GM23248 (cell line): ENCODE data around the gene ARHGAP19. TPM values are rescaled to one million over a fixed set of nuclear protein-coding genes. Genes with fewer than 3 reads are reported as not detected.

ENCODE experiments used
- DNase-seq: peaks from one replicate; pipeline ENCODE4 v3.0.0-alpha.2; 2015
- H2AFZ ChIP-seq: fragments of 200-600 bp; sonication (generic); 2 replicates; pipeline ENCODE4 v1.6.1; 2016; ENCODE audit warnings: antibody characterized with exemption
- H3F3A ChIP-seq: fragments of 200-600 bp; sonication (generic); 2 replicates; pipeline ENCODE4 v1.6.1; 2016; ENCODE audit warnings: mild to moderate bottlenecking, antibody characterized with exemption, mixed run types; ENCODE audit not compliant: insufficient read depth
- H3K27ac ChIP-seq: fragments of 200-600 bp; sonication (generic); 2 replicates; pipeline ENCODE4 v1.5.1; 2016; ENCODE audit warnings: mild to moderate bottlenecking
- H3K27me3 ChIP-seq: fragments of 200-600 bp; sonication (generic); replicated peaks from 2 replicates; pipeline ENCODE4 v1.6.1; 2016; ENCODE audit warnings: mild to moderate bottlenecking; ENCODE audit not compliant: insufficient read depth
- H3K36me3 ChIP-seq: fragments of 200-600 bp; sonication (generic); 2 replicates; pipeline ENCODE4 v1.6.1; 2016; ENCODE audit warnings: low read depth, mild to moderate bottlenecking
- H3K4me1 ChIP-seq: fragments of 200-600 bp; sonication (generic); 2 replicates; pipeline ENCODE4 v1.6.1; 2016; ENCODE audit warnings: mild to moderate bottlenecking; ENCODE audit not compliant: insufficient read depth
- H3K4me2 ChIP-seq: fragments of 200-600 bp; sonication (generic); one replicate; pipeline ENCODE4 v1.6.1; 2016; ENCODE audit warnings: mild to moderate bottlenecking; ENCODE audit not compliant: unreplicated experiment
- H3K4me3 ChIP-seq: fragments of 200-600 bp; sonication (generic); 2 replicates; pipeline ENCODE4 v1.5.1; 2016; ENCODE audit warnings: mild to moderate bottlenecking
- H3K79me2 ChIP-seq: fragments of 200-600 bp; sonication (generic); 2 replicates; pipeline ENCODE4 v1.6.1; 2016; ENCODE audit warnings: mild to moderate bottlenecking; ENCODE audit not compliant: insufficient read depth
- H3K9ac ChIP-seq: fragments of 200-600 bp; sonication (generic); 2 replicates; pipeline ENCODE4 v1.6.1; 2016; ENCODE audit warnings: mild to moderate bottlenecking
- H3K9me2 ChIP-seq: fragments of 200-600 bp; sonication (generic); 2 replicates; pipeline ENCODE4 v1.6.1; 2016; ENCODE audit warnings: mixed run types, mild to moderate bottlenecking, moderate library complexity; ENCODE audit not compliant: insufficient read depth
- H3K9me3 ChIP-seq: fragments of 200-600 bp; sonication (generic); one replicate; pipeline ENCODE4 v1.6.1; 2017; ENCODE audit warnings: low read depth
- H4K20me1 ChIP-seq: fragments of 200-600 bp; sonication (generic); 2 replicates; pipeline ENCODE4 v1.6.0; 2016; ENCODE audit not compliant: insufficient read depth
- EZH2 ChIP-seq: fragments of 200-600 bp; sonication (generic); IDR thresholded peaks from 2 replicates; pipeline ENCODE4 v1.6.1; 2018; ENCODE audit warnings: antibody characterized with exemption, mild to moderate bottlenecking; ENCODE audit not compliant: insufficient read depth, poor library complexity, severe bottlenecking
- EZH2phosphoT487 ChIP-seq: fragments of 200-600 bp; sonication (generic); IDR thresholded peaks from 2 replicates; pipeline ENCODE4 v1.6.1; 2018; ENCODE audit warnings: antibody characterized with exemption, moderate library complexity, mild to moderate bottlenecking, low read depth; ENCODE audit not compliant: insufficient read depth
- WGBS, 2 experiments: methylation state at CpG; one replicate each; pipeline ENCODE4 v1.1.6; 2015 to 2017; ENCODE audit warnings: low lambda C conversion rate in 2 of 2, low coverage in 1 of 2; ENCODE audit errors: missing lambda C conversion rate in 2 of 2; 5-methylcytosine and 5-hydroxymethylcytosine counted together
- in situ Hi-C: fragments of 300-500 bp; cut with MboI; formaldehyde crosslinking; loops from 2 replicates; pipeline ENCODE4 v1.15.0; 2020
- polyA plus RNA-seq: library from polyadenylated mRNA; unstranded; fragments of >200 nt; fragmentation: Nextera tagmentation; extraction: Ambion mirVana; gene quantifications from 2 replicates; pipeline ENCODE4 v1.2.1, GENCODE V29; 2016
- total RNA-seq: library from RNA; depleted of rRNA; stranded (reverse); fragments of >200 nt; shearing (Covaris generic); gene quantifications from 2 replicates; pipeline ENCODE4 v1.2.3, GENCODE V29; 2014

Gene ARHGAP19
- total and polyA plus RNA-seq, 2 experiments from 2014 or later, result 1.9 to 5.0 TPM

- Histone ChIP-seq H3K9me3 (no peaks in the 10 kb centered on the region), H3K36me3 (no peaks in the 10 kb centered on the region), H2AFZ (peak overlapping the region; percentile 90), H3K79me2 (no peaks in the 10 kb centered on the region), H3K27ac (no peak overlapping the region), H4K20me1 (no peaks in the 10 kb centered on the region), H3K4me2 (peak overlapping the region; percentile 79), H3K4me1 (no peaks in the 10 kb centered on the region), H3K4me3 (peak overlapping the region; percentile 73), H3F3A (no peaks in the 10 kb centered on the region), H3K27me3 (no peaks in the 10 kb centered on the region; the same call in none of the 2 replicates), H3K9ac (no peak overlapping the region), H3K9me2 (no peaks in the 10 kb centered on the region)
- in situ Hi-C loops, result no loop called here
- TF ChIP-seq EZH2 (no peak), EZH2phosphoT487 (no peak)
- 22 to 28% methylated on average over 11 of the region's 11 CpGs for WGBS, 2 experiments
- no peak for DNase-seq
Observed at GRCh38 chr10:97195706-97196222, 96.7 kb downstream of the ARHGAP19 start.

DNA sequence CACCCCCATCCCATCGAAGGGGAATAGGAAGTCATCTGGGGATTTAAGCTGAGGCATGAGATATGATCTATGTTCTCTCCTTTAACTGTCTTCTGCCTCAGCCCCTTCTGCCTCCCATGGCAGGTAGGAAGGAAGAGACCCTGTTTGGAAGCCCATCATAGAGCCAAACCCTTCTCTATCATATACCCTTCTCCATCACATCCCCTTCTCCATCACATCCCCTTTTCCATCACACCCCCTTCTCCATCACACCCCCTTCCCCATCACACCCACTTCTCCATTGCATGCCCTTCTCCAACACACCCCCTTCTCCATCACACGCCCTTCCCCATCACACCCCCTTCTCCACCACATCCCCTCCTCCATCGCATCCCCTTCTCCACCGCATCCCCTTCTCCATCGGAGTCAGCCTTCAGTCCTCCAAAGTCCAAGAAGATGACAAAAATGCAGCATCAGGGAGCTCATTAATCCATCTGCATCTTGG is 99.4 kb downstream of the ARHGAP19 start:
- in situ Hi-C loops, result no loop called here
- H3K27me3 ChIP-seq, result no peaks in the 10 kb centered on the region; the same call in none of the 2 replicates
- DNase-seq, result no peak

GRCh38 chr10:97190450-97190849 is 102.0 kb downstream of the ARHGAP19 start:
- no peaks in the 10 kb centered on the region for H3K79me2 ChIP-seq
- no peaks in the 10 kb centered on the region for H3K9me3 ChIP-seq
- WGBS, 2 experiments, result 76 to 89% methylated on average over 2 of the region's 2 CpGs
- no peak overlapping the region for H3K27ac ChIP-seq
- no peak overlapping the region for H2AFZ ChIP-seq
- no peak overlapping the region for H3K4me3 ChIP-seq
- TF ChIP-seq EZH2phosphoT487 (no peak), EZH2 (no peak)
- no peaks in the 10 kb centered on the region for H4K20me1 ChIP-seq
- peaks cover 6% of the 10 kb centered on the region for H3K27me3 ChIP-seq
- no peak overlapping the region for H3K9ac ChIP-seq
- no peaks in the 10 kb centered on the region for H3K9me2 ChIP-seq
- no peak overlapping the region for H3K4me2 ChIP-seq
- H3K36me3 ChIP-seq, result no peaks in the 10 kb centered on the region
- in situ Hi-C loops, result no loop called here
- no peak for DNase-seq
- no peaks in the 10 kb centered on the region for H3F3A ChIP-seq
- H3K4me1 ChIP-seq, result no peaks in the 10 kb centered on the region

More for the DNA sequence above, 99.4 kb downstream of the ARHGAP19 start:
- TF ChIP-seq EZH2 (no peak), EZH2phosphoT487 (no peak)
- H3K4me2 ChIP-seq, result no peak overlapping the region
- H2AFZ ChIP-seq, result no peak overlapping the region
- H3K9me2 ChIP-seq, result no peaks in the 10 kb centered on the region
- H3K79me2 ChIP-seq, result no peaks in the 10 kb centered on the region
- no peaks in the 10 kb centered on the region for H3F3A ChIP-seq
- H3K36me3 ChIP-seq, result no peaks in the 10 kb centered on the region
- no peaks in the 10 kb centered on the region for H4K20me1 ChIP-seq
- 81 to 84% methylated on average over 5 of the region's 5 CpGs for WGBS, 2 experiments
- H3K9ac ChIP-seq, result no peak overlapping the region
- no peak overlapping the region for H3K27ac ChIP-seq
- H3K9me3 ChIP-seq, result no peaks in the 10 kb centered on the region
- H3K4me1 ChIP-seq, result no peaks in the 10 kb centered on the region
- H3K4me3 ChIP-seq, result no peak overlapping the region

GRCh38 chr10:97188261-97188711 is 104.2 kb downstream of the ARHGAP19 start:
- Histone ChIP-seq H3K36me3 (no peaks in the 10 kb centered on the region), H3K9me3 (no peaks in the 10 kb centered on the region), H3K4me1 (no peaks in the 10 kb centered on the region), H3K27me3 (peaks cover 23% of the 10 kb centered on the region; the same call in 1 of the 2 replicates), H3K79me2 (no peaks in the 10 kb centered on the region), H3F3A (no peaks in the 10 kb centered on the region), H2AFZ (no peak overlapping the region), H3K4me3 (no peak overlapping the region), H3K27ac (no peak overlapping the region), H3K9me2 (no peaks in the 10 kb centered on the region), H3K9ac (no peak overlapping the region), H3K4me2 (no peak overlapping the region), H4K20me1 (no peaks in the 10 kb centered on the region)
- in situ Hi-C loops, result no loop called here
- no peak for DNase-seq
- WGBS, 2 experiments, result 61 to 71% methylated on average over 11 of the region's 11 CpGs
- TF ChIP-seq EZH2 (no peak), EZH2phosphoT487 (no peak)

DNA sequence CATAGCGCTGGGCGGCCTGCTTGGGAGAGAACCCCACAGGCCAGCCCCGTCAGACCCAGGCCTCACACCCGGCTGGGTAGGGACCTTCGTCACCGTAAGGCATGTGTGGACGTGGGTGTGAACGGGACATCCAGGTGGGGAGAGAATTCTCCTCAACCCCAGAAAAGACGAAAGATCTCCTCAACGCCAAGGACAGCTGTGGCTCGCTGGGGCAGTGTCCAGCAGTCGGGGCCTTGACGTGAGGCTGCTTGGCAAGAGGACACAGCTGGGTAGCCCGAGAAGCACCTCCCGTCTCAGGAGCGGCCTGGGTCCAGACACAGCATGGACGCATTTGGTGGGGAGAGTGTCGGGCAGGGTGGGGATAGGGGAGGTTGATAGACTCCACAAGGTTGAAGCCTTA is 105.5 kb downstream of the ARHGAP19 start:
- H3F3A ChIP-seq, result no peaks in the 10 kb centered on the region
- no peaks in the 10 kb centered on the region for H3K9me3 ChIP-seq
- in situ Hi-C loops, result no loop called here
- no peak overlapping the region for H3K4me3 ChIP-seq
- no peak overlapping the region for H3K27ac ChIP-seq
- no peaks in the 10 kb centered on the region for H3K36me3 ChIP-seq
- H3K79me2 ChIP-seq, result no peaks in the 10 kb centered on the region
- no peaks in the 10 kb centered on the region for H3K4me1 ChIP-seq
- H3K27me3 ChIP-seq, result peaks cover 37% of the 10 kb centered on the region
- H3K4me2 ChIP-seq, result no peak overlapping the region
- no peak overlapping the region for H3K9ac ChIP-seq
- no peak overlapping the region for H2AFZ ChIP-seq
- no peaks in the 10 kb centered on the region for H3K9me2 ChIP-seq
- WGBS, 2 experiments, result 80 to 81% methylated on average over 17 to 18 of the region's 18 CpGs
- DNase-seq, result no peak
- no peaks in the 10 kb centered on the region for H4K20me1 ChIP-seq
- no peak for TF ChIP-seq EZH2
- TF ChIP-seq EZH2phosphoT487, result no peak
